Upper lobe of right lung (tissue), 1 donor: Measurements from ENCODE around the gene ODAPH. TPM values are rescaled to one million over a fixed set of nuclear protein-coding genes. Genes with fewer than 3 reads are reported as not detected.

Experiments used
- ATAC-seq: fragments of 200-7000 bp; cut with Tn5 transposase; one replicate; pipeline ENCODE4 v1.9.1; 2020; ENCODE audit warnings: mild to moderate bottlenecking, moderate library complexity
- DNase-seq: peaks from one replicate; pipeline ENCODE4 v3.0.0-alpha.2; 2020
- H3K27ac ChIP-seq: fragments of 200-600 bp; one replicate; pipeline ENCODE4 v1.8.0; 2022
- H3K27me3 ChIP-seq: fragments of 200-600 bp; one replicate; pipeline ENCODE4 v1.8.0; 2022; ENCODE audit warnings: mild to moderate bottlenecking
- H3K36me3 ChIP-seq: fragments of 200-600 bp; one replicate; pipeline ENCODE4 v1.8.0; 2022
- H3K4me1 ChIP-seq: fragments of 200-600 bp; one replicate; pipeline ENCODE4 v1.8.0; 2022
- H3K4me3 ChIP-seq: fragments of 200-600 bp; one replicate; pipeline ENCODE4 v1.8.0; 2022; ENCODE audit warnings: mild to moderate bottlenecking
- H3K9me3 ChIP-seq: fragments of 200-600 bp; one replicate; pipeline ENCODE4 v1.8.0; 2022
- intact Hi-C: fragments of 100-400 bp; cut with DNase I; formaldehyde crosslinking; loops from one replicate; pipeline ENCODE4 v1.11.0; 2022
- total RNA-seq: library from RNA; stranded (reverse); fragmentation: NEBNext Ultra II Directional; extraction: Animal tissue kit (Norgen Biotek cat#: 25700); gene quantifications from one replicate; pipeline ENCODE4 v1.2.1, GENCODE V29; 2021
- TF ChIP-seq, protein P1 (sequence below): fragments of 200-600 bp; IDR thresholded peaks from one replicate; pipeline ENCODE4 v1.8.0; 2022; ENCODE audit warnings: antibody characterized with exemption
- donor health status: DM: no; HTN: yes; CAD: no; lungs with severe emphysema.

ODAPH gene
- total RNA-seq, 1 donor from 2014 or later: not detected

DNA sequence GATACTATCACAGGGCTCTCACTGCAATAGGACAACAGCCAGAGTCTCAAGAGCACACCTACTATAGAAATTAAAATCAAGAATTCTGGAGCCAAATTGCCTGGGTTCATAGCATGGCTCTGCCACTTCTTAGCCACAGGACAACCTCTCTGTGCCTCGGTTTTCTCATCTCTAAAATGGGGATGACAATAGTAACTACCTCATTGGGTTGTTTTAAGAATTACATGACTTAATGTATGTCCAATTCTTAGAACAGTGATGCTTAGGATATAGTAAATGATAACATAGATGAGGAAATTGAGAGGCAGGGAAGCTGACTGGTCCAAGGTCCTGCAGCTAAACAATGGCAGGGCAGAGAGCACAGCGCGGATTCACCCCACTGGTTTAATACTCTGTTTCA lies 11.0 kb upstream of the ODAPH start:
- TF ChIP-seq, protein P1, sequence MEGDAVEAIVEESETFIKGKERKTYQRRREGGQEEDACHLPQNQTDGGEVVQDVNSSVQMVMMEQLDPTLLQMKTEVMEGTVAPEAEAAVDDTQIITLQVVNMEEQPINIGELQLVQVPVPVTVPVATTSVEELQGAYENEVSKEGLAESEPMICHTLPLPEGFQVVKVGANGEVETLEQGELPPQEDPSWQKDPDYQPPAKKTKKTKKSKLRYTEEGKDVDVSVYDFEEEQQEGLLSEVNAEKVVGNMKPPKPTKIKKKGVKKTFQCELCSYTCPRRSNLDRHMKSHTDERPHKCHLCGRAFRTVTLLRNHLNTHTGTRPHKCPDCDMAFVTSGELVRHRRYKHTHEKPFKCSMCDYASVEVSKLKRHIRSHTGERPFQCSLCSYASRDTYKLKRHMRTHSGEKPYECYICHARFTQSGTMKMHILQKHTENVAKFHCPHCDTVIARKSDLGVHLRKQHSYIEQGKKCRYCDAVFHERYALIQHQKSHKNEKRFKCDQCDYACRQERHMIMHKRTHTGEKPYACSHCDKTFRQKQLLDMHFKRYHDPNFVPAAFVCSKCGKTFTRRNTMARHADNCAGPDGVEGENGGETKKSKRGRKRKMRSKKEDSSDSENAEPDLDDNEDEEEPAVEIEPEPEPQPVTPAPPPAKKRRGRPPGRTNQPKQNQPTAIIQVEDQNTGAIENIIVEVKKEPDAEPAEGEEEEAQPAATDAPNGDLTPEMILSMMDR: no peak
- DNase-seq: no peak
- Histone ChIP-seq H3K27ac (no peak overlapping the region), H3K9me3 (no peaks in the 10 kb centered on the region), H3K36me3 (peaks cover 8% of the 10 kb centered on the region), H3K4me1 (no peaks in the 10 kb centered on the region), H3K4me3 (no peak overlapping the region), H3K27me3 (no peaks in the 10 kb centered on the region)
- intact Hi-C loops: no loop called here
- no peak for ATAC-seq

DNA sequence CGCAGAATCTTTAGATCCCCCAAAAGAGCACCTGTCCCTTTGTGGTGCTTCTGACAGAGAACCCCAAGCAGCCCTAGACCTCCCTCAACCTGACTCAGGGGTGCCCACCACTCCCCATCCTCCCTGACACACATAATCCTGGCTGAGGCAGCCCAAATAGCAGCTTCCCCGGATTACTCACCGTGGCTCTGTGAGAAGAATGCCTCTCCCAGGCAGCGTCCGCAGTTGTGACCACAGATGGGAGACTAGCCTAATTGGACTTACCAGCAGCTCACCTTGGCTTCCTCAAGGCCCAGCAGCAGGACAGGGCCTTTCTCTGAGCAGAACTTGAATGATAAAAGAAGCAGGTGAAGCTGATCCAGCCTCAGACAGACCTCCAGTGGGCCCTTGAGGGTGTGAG lies 10.3 kb upstream of the ODAPH start:
- no peak overlapping the region for H3K4me3 ChIP-seq
- H3K27ac ChIP-seq: no peak overlapping the region
- TF ChIP-seq, protein P1: no peak
- no peaks in the 10 kb centered on the region for H3K4me1 ChIP-seq
- DNase-seq (no peak), ATAC-seq (no peak)
- intact Hi-C loops: no loop called here
- peaks cover 2% of the 10 kb centered on the region for H3K36me3 ChIP-seq
- H3K27me3 ChIP-seq: no peaks in the 10 kb centered on the region
- no peaks in the 10 kb centered on the region for H3K9me3 ChIP-seq

DNA sequence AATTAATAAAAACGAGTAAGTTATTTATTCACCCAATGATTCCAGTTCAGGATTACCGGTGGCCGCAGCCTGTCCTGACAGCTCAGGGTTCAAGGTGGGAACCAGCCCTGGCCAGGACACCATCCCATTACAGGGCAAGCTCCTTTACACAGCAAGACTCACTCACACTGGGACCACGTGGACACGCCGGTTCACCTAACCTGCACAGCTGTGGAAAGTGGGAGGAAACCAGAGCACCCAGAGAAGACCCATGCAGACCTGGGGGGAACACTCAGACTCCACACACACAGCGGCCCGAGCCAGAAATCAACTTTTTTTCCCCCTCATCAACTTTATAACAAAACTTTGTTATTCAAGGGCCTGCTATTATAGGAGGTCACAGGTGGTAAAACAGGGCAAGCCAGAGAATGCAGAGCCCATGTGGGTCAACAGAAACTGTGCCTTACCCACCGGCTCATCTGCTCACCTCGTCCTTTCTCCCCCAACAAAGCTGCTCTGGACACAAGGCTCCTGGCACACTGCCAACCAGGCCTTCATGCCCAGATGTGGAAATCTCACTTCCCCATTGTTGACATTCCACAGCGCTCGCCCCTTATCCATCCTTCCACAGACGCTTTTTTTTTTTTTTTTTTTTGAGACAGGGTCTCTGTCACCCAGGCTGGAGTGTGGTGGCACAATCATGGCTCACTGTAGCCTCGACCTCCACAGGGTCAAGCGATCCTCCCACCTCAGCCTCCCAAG lies 8.0 kb upstream of the ODAPH start:
- Histone ChIP-seq H3K27ac (no peak overlapping the region), H3K9me3 (no peaks in the 10 kb centered on the region), H3K4me3 (no peak overlapping the region), H3K27me3 (no peaks in the 10 kb centered on the region), H3K4me1 (no peaks in the 10 kb centered on the region), H3K36me3 (no peaks in the 10 kb centered on the region)
- DNase-seq: no peak
- ATAC-seq: peak; percentile 22
- intact Hi-C loops: no loop called here
- TF ChIP-seq, protein P1: no peak

DNA sequence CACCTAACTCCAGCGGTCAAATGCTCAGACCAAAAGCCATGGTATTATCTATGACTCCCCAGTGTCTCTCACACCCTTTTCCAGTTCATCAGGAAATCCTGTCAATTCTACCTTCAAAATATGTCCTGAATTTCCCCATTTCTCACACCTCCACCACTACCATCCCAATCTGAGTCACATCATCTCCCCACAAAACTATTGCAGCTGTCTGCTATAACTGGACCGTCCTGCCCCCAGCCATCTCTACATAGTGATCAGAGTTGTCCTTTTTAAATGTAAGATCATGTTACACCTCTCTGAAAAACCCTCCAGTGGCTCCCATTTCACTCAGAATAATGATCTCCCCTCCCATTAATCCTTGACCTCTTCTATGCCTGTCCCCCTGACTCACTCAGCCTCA lies 6.8 kb upstream of the ODAPH start:
- H3K27ac ChIP-seq: no peak overlapping the region
- TF ChIP-seq, protein P1: no peak
- H3K9me3 ChIP-seq: no peaks in the 10 kb centered on the region
- H3K36me3 ChIP-seq: no peaks in the 10 kb centered on the region
- no peak for DNase-seq
- H3K27me3 ChIP-seq: no peaks in the 10 kb centered on the region
- H3K4me3 ChIP-seq: no peak overlapping the region
- intact Hi-C loops: no loop called here
- ATAC-seq: no peak
- H3K4me1 ChIP-seq: no peaks in the 10 kb centered on the region

DNA sequence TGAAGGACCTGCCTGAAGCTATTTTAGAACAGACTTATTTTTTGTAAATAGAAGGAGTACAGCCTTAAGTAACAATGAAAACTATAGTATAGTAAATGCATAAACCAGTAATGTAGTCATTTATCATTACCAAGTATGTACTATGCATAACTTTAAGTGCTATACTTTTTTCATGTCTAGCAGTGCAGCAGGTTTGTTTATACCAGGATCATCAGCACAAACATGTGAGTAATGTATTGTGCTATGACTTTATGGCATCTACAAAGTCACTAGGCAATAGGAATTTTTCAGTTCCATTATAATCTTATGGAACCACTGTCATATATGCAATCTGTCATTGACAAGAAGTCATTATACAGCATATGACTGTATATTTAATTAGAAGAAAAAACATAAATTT lies 3.4 kb upstream of the ODAPH start:
- Histone ChIP-seq H3K9me3 (no peaks in the 10 kb centered on the region), H3K27ac (no peak overlapping the region), H3K4me3 (no peak overlapping the region), H3K4me1 (no peaks in the 10 kb centered on the region), H3K27me3 (no peaks in the 10 kb centered on the region), H3K36me3 (no peaks in the 10 kb centered on the region)
- TF ChIP-seq, protein P1: no peak
- intact Hi-C loops: no loop called here
- ATAC-seq (no peak), DNase-seq (no peak)

- H3K27me3 ChIP-seq: no peaks in the 10 kb centered on the region
- H3K9me3 ChIP-seq: no peaks in the 10 kb centered on the region
- no peaks in the 10 kb centered on the region for H3K36me3 ChIP-seq
- DNase-seq (no peak), ATAC-seq (no peak)
- intact Hi-C loops: no loop called here
- TF ChIP-seq, protein P1: no peak
- no peak overlapping the region for H3K27ac ChIP-seq
- peaks cover 3% of the 10 kb centered on the region for H3K4me1 ChIP-seq
- no peak overlapping the region for H3K4me3 ChIP-seq
Measured at GRCh38 chr4:75557696-75558095, 1.8 kb downstream of the ODAPH start.
